Liver (tissue), 9 donors: ENCODE results near the gene SYCE3. TPM values are rescaled to one million over a fixed set of nuclear protein-coding genes. Genes with fewer than 3 reads are reported as not detected.

Source experiments
- DNase-seq: peaks from one replicate; pipeline ENCODE4 v3.0.0-alpha.2; 2017; ENCODE audit warnings: low spot score
- H3K27ac ChIP-seq, 2 donors: one replicate each; pipeline ENCODE4 v1.7.0; 2013; ENCODE audit warnings: inconsistent platforms in 2 of 2, low read length in 2 of 2, control low read depth in 1 of 2, low read depth in 1 of 2, mild to moderate bottlenecking in 1 of 2
- H3K27me3 ChIP-seq, 4 donors: one replicate each; pipeline versions ENCODE4 v1.6.1 to v1.7.0; 2013; ENCODE audit warnings: low read length in 3 of 4, inconsistent platforms in 1 of 4, mild to moderate bottlenecking in 1 of 4, moderate library complexity in 1 of 4; ENCODE audit not compliant: control insufficient read depth in 4 of 4, insufficient read depth in 4 of 4
- H3K36me3 ChIP-seq, 4 donors: one replicate each; pipeline versions ENCODE4 v1.6.1 to v1.7.0; 2013; ENCODE audit warnings: low read length in 3 of 4, mild to moderate bottlenecking in 3 of 4, low read depth in 1 of 4, moderate library complexity in 1 of 4; ENCODE audit not compliant: control insufficient read depth in 4 of 4, insufficient read depth in 3 of 4
- H3K4me1 ChIP-seq, 4 donors: one replicate each; pipeline versions ENCODE4 v1.6.1 to v1.7.0; 2013; ENCODE audit warnings: low read length in 3 of 4, mild to moderate bottlenecking in 3 of 4, moderate library complexity in 1 of 4; ENCODE audit not compliant: control insufficient read depth in 4 of 4, insufficient read depth in 4 of 4
- H3K4me3 ChIP-seq, 3 donors: one replicate each; pipeline versions ENCODE4 v1.6.1 to v1.7.0; 2013; ENCODE audit warnings: low read length in 3 of 3, control low read depth in 1 of 3, low read depth in 1 of 3, mild to moderate bottlenecking in 1 of 3
- H3K9ac ChIP-seq, 2 donors: one replicate each; pipeline ENCODE4 v1.7.0; 2013; ENCODE audit warnings: low read length in 2 of 2, mild to moderate bottlenecking in 2 of 2, moderate library complexity in 2 of 2, control low read depth in 1 of 2, low read depth in 1 of 2
- H3K9me3 ChIP-seq, 4 donors: one replicate each; pipeline versions ENCODE4 v1.6.1 to v1.7.0; 2013; ENCODE audit warnings: low read length in 3 of 4; ENCODE audit not compliant: control insufficient read depth in 4 of 4
- EGR1 ChIP-seq, 2 donors: IDR thresholded peaks; 2 replicates each; pipeline ENCODE4 v1.6.1; 2016 to 2018; ENCODE audit warnings: antibody characterized with exemption in 2 of 2, low read depth in 2 of 2
- FOXA1 ChIP-seq: IDR thresholded peaks from 2 replicates; pipeline ENCODE4 v1.6.1; 2016; ENCODE audit warnings: antibody characterized with exemption
- FOXA2 ChIP-seq: IDR thresholded peaks from 2 replicates; pipeline ENCODE4 v1.6.1; 2016; ENCODE audit warnings: antibody characterized with exemption
- GABPA ChIP-seq, 2 donors: IDR thresholded peaks in 1 of 2; conservative IDR thresholded peaks in 1 of 2; 2 replicates each; pipeline ENCODE4 v1.6.1; 2016; ENCODE audit warnings: antibody characterized with exemption in 2 of 2, mild to moderate bottlenecking in 1 of 2, moderate library complexity in 1 of 2
- HNF4A ChIP-seq, 2 donors: conservative IDR thresholded peaks; 2 replicates each; pipeline ENCODE4 v1.6.1; 2016; ENCODE audit warnings: antibody characterized with exemption in 2 of 2, mild to moderate bottlenecking in 2 of 2
- HNF4G ChIP-seq: IDR thresholded peaks from 2 replicates; pipeline ENCODE4 v1.6.1; 2016; ENCODE audit warnings: antibody characterized with exemption
- JUND ChIP-seq, 2 donors: IDR thresholded peaks; 2 replicates each; pipeline ENCODE4 v1.6.1; 2016; ENCODE audit warnings: antibody characterized with exemption in 2 of 2
- NR2F2 ChIP-seq: IDR thresholded peaks from 2 replicates; pipeline ENCODE4 v1.6.1; 2016; ENCODE audit warnings: antibody characterized with exemption
- RAD21 ChIP-seq, 2 donors: IDR thresholded peaks; 2 replicates each; pipeline ENCODE4 v1.6.1; 2016; ENCODE audit warnings: antibody characterized with exemption in 2 of 2, mild to moderate bottlenecking in 2 of 2
- RXRA ChIP-seq, 2 donors: IDR thresholded peaks; 2 replicates each; pipeline ENCODE4 v1.6.1; 2017 to 2018; ENCODE audit warnings: antibody characterized with exemption in 2 of 2, mild to moderate bottlenecking in 1 of 2
- SP1 ChIP-seq: IDR thresholded peaks from 2 replicates; pipeline ENCODE4 v1.6.1; 2018; ENCODE audit warnings: antibody characterized with exemption, mild to moderate bottlenecking
- TAF1 ChIP-seq: conservative IDR thresholded peaks from 2 replicates; pipeline ENCODE4 v1.6.1; 2016; ENCODE audit warnings: antibody characterized with exemption, mild to moderate bottlenecking
- YY1 ChIP-seq: IDR thresholded peaks from 2 replicates; pipeline ENCODE4 v1.6.1; 2016; ENCODE audit warnings: antibody characterized with exemption, mild to moderate bottlenecking
- WGBS: extraction: QIAGEN DNeasy Blood & Tissue Kit; methylation state at CpG from one replicate; pipeline ENCODE4 v1.1.7; 2013; 5-methylcytosine and 5-hydroxymethylcytosine counted together
- polyA plus RNA-seq, 2 donors: library from polyadenylated mRNA; stranded (reverse) in 1 of 2; unstranded in 1 of 2; fragments of 200-250 nt in 1 of 2; fragments of >200 nt in 1 of 2; fragmentation: Nextera tagmentation in 1 of 2; extraction: Ambion mirVana in 1 of 2; gene quantifications; one replicate each; pipeline versions ENCODE4 v1.2.1 to v1.2.3, GENCODE V29; 2013 to 2015
- total RNA-seq, 2 donors: library from RNA; depleted of rRNA; stranded (reverse); fragments of >200 nt; gene quantifications; one replicate each; pipeline ENCODE4 v1.2.3, GENCODE V29; 2014
- TF ChIP-seq, protein P1 (sequence below): fragments of 150-350 bp; IDR thresholded peaks from 2 replicates; pipeline ENCODE4 v1.5.1; 2017; ENCODE audit warnings: improper control_type of control experiment, low read depth, low read length; ENCODE audit not compliant: missing input control
- TF ChIP-seq, protein P2 (sequence below): IDR thresholded peaks from 2 replicates; pipeline ENCODE4 v1.6.1; 2016; ENCODE audit warnings: antibody characterized with exemption
- TF ChIP-seq, protein P3 (sequence below): IDR thresholded peaks from 2 replicates; pipeline ENCODE4 v1.6.1; 2016; ENCODE audit warnings: antibody characterized with exemption
- TF ChIP-seq, protein P4 (sequence below): IDR thresholded peaks from 2 replicates; pipeline ENCODE4 v1.6.1; 2016; ENCODE audit warnings: antibody characterized with exemption
- TF ChIP-seq, protein P5 (sequence below): IDR thresholded peaks from 2 replicates; pipeline ENCODE4 v1.6.1; 2016; ENCODE audit warnings: antibody characterized with exemption, mild to moderate bottlenecking
- donor health status: healthy.
- donor health status: healthy.
- donor health status: healthy.
- donor health status: healthy.
- donor health status: healthy.

The SYCE3 gene
- total and polyA plus RNA-seq, 4 donors: 0.45 to 2.2 TPM; not detected in 2

DNA sequence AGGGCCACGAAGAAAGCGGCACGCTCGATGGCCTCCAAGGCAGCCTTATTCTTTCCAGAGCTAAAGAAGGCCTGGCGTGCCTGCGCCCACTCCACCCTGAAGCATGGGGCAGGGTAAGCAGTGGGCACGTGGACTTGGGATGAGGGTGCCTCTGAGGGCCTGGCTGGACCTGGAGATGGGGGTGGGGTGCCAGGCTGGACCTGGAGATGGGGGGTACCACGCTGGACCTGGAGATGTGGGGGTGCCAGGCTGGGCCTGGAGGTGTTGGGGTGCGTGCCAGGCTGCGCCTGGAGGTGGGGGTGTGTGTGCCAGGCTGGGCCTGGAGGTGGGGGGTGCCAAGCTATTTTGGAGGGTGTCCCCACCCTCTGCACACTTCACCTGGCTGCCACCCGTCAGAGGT lies 10.2 kb upstream of the SYCE3 start:
- no peak for DNase-seq
- Histone ChIP-seq H3K9me3 (no peaks in the 10 kb centered on the region), H3K4me3 (no peak overlapping the region), H3K27me3 (no peaks in the 10 kb centered on the region), H3K36me3 (peaks cover 0 to 17% (median 0%) of the 10 kb centered on the region in 4 donors), H3K4me1 (peaks cover 10 to 35% (median 22%) of the 10 kb centered on the region in 4 donors), H3K9ac (no peak overlapping the region), H3K27ac (no peak overlapping the region)
- TF ChIP-seq RAD21 (IDR thresholded peaks at IDR 0.05) (no peak), RXRA (IDR thresholded peaks at IDR 0.05) (no peak), HNF4A (conservative IDR thresholded peaks at IDR 0.05) (no peak), EGR1 (IDR thresholded peaks at IDR 0.05; ENCODE audit: low read depth in 2 of 2) (no peak)
- TF ChIP-seq, protein P1, sequence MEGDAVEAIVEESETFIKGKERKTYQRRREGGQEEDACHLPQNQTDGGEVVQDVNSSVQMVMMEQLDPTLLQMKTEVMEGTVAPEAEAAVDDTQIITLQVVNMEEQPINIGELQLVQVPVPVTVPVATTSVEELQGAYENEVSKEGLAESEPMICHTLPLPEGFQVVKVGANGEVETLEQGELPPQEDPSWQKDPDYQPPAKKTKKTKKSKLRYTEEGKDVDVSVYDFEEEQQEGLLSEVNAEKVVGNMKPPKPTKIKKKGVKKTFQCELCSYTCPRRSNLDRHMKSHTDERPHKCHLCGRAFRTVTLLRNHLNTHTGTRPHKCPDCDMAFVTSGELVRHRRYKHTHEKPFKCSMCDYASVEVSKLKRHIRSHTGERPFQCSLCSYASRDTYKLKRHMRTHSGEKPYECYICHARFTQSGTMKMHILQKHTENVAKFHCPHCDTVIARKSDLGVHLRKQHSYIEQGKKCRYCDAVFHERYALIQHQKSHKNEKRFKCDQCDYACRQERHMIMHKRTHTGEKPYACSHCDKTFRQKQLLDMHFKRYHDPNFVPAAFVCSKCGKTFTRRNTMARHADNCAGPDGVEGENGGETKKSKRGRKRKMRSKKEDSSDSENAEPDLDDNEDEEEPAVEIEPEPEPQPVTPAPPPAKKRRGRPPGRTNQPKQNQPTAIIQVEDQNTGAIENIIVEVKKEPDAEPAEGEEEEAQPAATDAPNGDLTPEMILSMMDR: no peak
- WGBS: 96% methylated on average over 11 of the region's 11 CpGs

DNA sequence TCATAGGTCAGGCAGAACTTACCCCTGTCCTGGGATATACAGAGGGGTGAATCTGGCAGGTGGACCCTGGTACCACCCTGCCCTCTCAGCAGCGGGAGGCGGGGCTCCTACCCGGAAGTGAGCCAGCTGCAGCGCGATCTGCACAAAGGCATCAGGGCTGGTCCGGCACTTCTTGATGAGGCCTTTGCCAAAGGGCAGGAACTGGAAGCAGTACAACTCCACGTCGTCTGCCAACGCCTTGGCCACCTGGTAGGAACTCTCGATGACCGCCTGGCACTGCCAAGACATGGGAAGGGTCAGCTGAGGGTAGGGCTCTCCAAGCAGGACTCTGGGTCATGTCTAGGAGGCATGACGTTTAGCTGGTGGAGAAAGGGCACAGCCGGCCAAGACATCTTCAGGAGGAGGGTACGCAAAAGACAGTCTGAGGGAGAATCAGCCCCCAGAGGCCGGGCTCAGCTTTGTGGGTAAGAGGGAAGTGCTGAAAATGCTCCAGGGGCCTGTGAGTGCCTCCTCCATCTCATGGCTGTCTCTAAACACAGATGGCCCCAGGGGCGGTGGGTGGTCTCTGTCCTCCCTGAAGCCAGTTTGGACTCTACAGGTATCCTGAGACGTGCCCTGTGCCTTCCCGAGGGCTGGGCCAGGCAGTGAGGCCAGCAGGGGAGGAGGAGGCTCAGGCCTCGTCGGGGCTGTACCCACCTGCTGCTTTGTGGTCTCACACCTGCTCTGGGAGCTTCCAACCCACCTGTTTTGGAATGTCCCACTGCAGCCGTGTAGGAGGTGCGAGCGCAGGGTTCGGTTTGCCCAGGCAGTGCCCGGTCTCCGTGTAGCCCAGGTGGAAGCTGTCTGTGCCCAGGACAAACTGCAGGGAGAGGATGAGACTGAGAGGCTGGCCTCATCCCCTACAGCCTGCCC lies 8.8 kb upstream of the SYCE3 start:
- Histone ChIP-seq H3K4me3 (no peak overlapping the region), H3K4me1 (peaks cover 10 to 35% (median 22%) of the 10 kb centered on the region in 4 donors), H3K9ac (no peak overlapping the region), H3K36me3 (peaks cover 0 to 17% (median 0%) of the 10 kb centered on the region in 4 donors), H3K27me3 (no peaks in the 10 kb centered on the region), H3K9me3 (no peaks in the 10 kb centered on the region), H3K27ac (peak overlapping the region in 1 of 2 donors; percentile 97)
- DNase-seq: no peak
- 85% methylated on average over 26 of the region's 26 CpGs for WGBS
- TF ChIP-seq YY1 (no peak), GABPA (IDR thresholded peaks at IDR 0.05 in 1 of 2, conservative IDR thresholded peaks at IDR 0.05 in 1 of 2) (no peak), JUND (IDR thresholded peaks at IDR 0.05) (no peak), NR2F2 (no peak), HNF4G (no peak), TAF1 (no peak), SP1 (no peak), RXRA (IDR thresholded peaks at IDR 0.05) (no peak), EGR1 (IDR thresholded peaks at IDR 0.05; ENCODE audit: low read depth in 2 of 2) (no peak), FOXA1 (no peak), RAD21 (IDR thresholded peaks at IDR 0.05) (no peak), FOXA2 (no peak), HNF4A (conservative IDR thresholded peaks at IDR 0.05) (no peak)
- TF ChIP-seq, protein P2, sequence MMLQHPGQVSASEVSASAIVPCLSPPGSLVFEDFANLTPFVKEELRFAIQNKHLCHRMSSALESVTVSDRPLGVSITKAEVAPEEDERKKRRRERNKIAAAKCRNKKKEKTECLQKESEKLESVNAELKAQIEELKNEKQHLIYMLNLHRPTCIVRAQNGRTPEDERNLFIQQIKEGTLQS: no peak
- TF ChIP-seq, protein P3, sequence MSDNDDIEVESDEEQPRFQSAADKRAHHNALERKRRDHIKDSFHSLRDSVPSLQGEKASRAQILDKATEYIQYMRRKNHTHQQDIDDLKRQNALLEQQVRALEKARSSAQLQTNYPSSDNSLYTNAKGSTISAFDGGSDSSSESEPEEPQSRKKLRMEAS: no peak
- TF ChIP-seq, protein P1: no peak
- TF ChIP-seq, protein P4, sequence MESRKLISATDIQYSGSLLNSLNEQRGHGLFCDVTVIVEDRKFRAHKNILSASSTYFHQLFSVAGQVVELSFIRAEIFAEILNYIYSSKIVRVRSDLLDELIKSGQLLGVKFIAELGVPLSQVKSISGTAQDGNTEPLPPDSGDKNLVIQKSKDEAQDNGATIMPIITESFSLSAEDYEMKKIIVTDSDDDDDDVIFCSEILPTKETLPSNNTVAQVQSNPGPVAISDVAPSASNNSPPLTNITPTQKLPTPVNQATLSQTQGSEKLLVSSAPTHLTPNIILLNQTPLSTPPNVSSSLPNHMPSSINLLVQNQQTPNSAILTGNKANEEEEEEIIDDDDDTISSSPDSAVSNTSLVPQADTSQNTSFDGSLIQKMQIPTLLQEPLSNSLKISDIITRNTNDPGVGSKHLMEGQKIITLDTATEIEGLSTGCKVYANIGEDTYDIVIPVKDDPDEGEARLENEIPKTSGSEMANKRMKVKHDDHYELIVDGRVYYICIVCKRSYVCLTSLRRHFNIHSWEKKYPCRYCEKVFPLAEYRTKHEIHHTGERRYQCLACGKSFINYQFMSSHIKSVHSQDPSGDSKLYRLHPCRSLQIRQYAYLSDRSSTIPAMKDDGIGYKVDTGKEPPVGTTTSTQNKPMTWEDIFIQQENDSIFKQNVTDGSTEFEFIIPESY: no peak
- TF ChIP-seq, protein P5, sequence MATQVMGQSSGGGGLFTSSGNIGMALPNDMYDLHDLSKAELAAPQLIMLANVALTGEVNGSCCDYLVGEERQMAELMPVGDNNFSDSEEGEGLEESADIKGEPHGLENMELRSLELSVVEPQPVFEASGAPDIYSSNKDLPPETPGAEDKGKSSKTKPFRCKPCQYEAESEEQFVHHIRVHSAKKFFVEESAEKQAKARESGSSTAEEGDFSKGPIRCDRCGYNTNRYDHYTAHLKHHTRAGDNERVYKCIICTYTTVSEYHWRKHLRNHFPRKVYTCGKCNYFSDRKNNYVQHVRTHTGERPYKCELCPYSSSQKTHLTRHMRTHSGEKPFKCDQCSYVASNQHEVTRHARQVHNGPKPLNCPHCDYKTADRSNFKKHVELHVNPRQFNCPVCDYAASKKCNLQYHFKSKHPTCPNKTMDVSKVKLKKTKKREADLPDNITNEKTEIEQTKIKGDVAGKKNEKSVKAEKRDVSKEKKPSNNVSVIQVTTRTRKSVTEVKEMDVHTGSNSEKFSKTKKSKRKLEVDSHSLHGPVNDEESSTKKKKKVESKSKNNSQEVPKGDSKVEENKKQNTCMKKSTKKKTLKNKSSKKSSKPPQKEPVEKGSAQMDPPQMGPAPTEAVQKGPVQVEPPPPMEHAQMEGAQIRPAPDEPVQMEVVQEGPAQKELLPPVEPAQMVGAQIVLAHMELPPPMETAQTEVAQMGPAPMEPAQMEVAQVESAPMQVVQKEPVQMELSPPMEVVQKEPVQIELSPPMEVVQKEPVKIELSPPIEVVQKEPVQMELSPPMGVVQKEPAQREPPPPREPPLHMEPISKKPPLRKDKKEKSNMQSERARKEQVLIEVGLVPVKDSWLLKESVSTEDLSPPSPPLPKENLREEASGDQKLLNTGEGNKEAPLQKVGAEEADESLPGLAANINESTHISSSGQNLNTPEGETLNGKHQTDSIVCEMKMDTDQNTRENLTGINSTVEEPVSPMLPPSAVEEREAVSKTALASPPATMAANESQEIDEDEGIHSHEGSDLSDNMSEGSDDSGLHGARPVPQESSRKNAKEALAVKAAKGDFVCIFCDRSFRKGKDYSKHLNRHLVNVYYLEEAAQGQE: no peak
